Left hindlimb (tissue), 1 donor: ENCODE measurements around the gene UBE2D3.
"Not testable (repeated sequence)": the region's sequence is repeated elsewhere in the genome, so short reads cannot be mapped to it uniquely, and the experiment has no call there.

ENCODE experiments used
- DNase-seq: peaks from one replicate; pipeline ENCODE4 v3.0.0-alpha.2; 2018

Gene UBE2D3

DNA sequence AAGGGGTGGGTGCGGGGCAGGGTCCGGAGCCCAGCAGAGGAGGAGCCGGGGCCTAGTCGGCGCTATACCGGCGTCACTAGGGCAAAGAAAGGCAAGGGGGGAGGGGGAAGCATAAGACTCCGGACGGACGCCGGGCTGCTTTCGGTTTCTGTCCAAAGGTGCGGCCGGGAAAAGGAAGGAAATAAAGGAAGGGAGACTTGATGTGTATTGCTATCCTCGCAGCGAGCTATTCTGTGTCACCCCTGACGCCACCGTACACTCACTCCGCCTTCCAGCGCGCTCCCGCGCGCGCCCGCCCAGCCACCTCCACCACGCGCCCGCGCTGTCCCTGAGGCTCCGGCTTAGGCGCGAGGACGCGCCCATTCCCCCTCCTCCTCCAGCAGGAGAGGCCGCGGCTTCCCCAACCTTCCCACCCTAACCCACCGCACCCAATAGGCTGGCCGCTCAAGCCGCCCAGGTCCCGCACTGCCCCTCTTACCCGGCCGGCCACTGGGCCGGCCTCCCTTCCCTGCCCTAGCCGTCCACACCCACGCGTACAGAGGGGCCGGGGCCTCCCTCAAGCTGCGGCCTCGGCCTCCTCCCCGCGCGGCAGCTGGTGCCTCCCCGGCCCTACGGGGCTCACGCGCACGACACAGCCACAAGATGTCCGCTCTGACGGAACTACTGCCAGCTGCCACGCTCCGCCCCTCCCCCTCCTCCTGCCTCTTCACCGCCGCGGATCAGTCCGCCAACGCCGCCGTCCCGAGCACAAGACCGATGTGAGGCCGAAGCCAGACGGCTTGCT lies at the start of gene UBE2D3:
Gene UBE2D3, minus strand, starts transcription at position 662 of the 784 bp plus-strand sequence. CDS start 1,043 bp downstream, outside the sequence.
- DNase-seq, result peak; percentile 98

DNA sequence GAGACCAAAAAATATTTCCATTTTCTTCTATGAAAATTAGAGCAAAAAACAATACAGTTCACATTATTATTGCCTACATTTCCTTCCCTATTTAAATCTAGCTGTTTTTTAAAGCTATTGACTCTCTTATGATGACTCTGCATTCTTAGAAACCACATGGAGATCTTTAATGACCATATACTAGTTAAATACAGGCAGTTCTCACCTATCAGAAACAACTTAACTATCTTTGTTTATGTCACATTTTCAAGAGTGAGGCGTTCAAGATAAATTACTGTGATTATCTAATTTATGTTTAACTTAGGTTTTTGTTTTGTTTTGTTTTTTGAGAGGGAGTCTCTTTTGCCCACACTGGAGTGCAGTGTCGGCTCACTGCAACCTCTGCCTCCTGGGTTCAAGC lies 44.4 kb upstream of the UBE2D3 start:
- no peak for DNase-seq

DNA sequence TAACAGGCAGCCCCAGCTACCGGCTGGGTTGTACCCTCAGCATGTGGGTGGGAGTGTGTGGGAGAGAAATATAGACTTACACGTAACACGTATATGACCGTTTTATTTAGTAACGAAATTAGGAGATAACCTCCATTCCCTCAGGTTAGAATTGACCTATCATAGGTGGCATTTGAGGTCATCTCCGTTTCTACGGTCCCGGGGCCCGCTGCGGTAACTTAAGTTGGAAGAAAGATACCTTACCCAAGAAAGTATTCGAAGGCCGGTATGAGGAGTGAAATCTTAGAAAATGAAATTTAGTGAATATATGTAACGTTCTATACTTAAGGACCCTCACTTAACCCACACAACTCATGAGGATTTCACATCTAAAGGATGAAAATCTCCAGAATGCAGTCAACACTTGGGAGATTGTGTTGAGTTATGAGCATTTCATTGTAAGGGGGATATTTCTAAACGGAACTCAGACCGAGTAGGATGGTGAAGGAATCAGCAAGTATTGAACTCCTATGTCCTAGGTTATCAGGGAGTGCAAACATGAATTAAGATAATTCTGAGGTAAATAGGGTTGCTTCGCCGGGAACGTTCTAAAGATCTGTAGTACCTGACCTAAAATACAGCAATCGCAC lies 42.3 kb upstream of the UBE2D3 start:
- DNase-seq, result no peak

DNA sequence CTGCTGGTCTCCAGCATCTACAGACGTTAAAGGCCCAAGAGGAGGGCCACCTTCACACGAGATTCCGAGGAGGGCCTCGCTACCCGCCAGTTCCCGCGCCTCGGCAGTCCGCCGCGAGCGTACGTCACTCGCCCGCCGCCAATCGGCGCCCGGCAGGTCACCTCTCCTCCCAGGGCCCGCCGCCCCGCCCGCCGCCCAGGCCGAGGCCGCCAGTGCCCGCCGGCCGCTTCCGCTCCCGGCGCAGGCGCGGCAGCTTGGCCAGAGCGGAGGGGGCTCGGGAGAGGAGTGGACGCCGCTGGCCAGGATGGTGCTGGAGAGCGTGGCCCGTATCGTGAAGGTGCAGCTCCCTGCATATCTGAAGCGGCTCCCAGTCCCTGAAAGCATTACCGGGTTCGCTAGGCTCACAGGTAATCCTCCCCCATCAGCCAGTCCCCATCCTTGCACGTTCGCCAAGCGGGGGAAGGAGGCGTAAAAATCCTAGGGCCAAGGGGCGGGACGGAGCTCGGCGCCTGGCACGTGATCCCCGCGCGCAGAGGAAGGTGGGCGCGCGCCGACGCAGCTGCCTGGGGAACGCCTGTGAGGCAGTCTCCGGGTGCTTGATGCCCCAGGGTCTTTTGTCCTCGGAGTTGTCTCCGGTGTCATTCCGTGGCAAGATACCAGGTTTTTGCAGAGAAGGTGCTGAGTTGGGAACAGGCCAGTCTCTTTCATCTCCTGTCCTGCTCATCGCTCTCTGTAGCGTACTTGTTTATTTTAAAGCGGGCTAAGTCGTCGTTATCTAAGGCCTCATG lies 41.6 kb upstream of the UBE2D3 start, which contains the start of gene CISD2:
Gene CISD2, plus strand, starts transcription at position 212 of the 788 bp plus-strand sequence. Its CDS starts 93 bp downstream, at position 305.
- peak; percentile 94 for DNase-seq

DNA sequence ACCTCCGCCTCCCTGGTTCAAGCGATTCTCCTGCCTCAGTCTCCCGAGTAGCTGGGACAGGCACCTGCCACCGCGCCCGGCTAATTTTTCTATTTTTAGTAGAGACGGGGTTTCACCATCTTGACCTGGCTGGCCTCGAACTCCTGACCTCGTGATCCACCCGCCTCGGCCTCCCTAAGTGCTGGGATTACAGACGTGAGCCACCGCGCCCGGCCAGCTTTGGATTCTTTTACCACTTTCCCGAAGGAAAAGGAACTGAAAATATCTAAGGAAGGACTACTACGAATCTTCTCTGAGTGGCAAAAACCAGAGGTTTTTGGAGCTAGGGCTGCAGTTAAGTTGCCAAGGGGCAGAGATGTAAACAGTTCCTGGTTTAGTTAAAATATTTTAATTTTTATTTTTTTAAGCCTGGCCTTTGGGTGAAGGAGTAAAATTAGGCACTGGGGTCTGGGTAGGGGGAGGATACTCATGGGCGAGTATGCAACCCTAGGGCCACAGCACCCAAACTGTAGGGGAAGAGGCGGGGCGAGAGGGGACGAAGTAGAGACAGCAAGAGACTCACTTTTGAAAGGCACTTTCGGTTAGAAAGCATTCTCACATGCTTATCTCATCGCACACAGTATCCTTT lies 40.9 kb upstream of the UBE2D3 start:
- peak; percentile 39 for DNase-seq

DNA sequence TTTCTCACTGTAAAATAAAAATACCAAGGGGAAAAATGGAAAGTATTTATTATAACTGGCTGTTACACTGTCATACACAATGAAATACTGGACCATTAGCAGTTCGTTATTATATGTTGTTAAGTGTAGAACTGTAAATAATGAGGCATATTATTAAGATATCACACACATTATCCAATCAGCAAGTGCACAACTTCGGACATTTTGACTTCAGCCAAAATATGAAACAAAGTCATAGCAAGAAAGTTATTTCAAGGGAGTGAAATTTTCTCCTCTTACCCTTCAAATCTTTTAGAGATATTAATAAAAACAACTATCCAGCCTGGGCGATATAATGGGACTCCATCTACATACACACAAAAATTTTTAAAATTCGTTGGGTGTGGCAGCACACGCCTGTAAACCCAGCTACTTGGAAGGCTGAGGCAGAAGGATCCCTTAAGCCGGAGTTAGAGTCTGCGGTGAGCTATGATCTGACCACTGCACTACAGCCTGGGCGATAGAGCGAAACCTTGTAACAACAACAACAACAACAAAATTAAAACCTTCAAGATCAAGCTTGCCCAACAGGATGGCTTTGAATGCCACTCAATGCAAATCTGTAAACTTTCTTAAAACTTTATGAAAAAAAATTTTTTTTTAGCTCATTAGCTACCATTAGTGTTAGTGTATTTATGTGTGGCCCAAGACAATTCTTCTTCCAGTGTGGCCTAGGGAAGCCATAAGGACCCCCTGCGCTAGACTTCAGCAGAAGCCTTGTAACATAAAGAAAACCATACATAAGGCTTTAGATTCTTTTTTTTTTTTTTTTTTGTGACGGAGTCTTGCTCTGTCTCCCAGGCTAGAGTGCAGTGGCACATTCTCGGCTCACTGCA lies 40.2 kb upstream of the UBE2D3 start:
- DNase-seq, result no peak

DNA sequence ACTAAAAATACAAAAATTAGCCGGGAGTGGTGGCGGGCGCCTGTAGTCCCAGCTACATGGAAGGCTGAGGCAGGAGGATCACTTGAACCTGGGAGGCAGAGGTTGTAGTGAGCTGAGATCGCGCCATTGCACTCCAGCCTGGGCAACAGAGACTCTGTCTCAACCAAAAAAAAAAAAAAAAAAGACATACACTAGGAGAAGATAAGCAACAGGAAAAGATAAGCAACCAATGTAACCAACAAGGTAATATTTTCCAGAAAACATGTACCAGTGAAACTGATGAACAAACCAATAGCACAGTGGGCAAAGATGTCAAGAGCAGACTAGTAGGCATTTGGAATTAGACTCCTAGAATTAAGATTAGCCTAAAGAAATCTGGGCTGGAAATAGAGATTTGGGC lies 38.0 kb upstream of the UBE2D3 start:
- DNase-seq, result not testable (repeated sequence)

DNA sequence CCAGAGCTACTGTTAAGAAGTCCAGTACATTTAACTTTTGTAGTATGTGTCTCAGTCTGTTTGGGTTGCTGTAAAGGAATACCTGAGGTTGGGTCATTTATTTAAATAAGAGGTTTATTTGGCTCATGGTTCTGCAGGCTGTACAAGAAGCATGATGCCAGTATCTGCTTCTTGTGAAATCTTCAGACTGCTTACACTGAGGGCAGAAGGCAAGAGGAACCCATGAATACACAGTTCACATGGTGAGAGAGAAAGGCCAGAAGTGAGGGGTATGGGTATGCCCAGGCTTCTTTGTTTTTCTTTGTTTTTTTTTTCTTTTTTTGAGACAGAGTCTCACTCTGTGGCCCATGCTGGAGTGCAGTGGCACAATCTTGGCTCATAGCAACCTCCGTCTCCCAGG lies 35.4 kb upstream of the UBE2D3 start:
- no peak for DNase-seq

DNA sequence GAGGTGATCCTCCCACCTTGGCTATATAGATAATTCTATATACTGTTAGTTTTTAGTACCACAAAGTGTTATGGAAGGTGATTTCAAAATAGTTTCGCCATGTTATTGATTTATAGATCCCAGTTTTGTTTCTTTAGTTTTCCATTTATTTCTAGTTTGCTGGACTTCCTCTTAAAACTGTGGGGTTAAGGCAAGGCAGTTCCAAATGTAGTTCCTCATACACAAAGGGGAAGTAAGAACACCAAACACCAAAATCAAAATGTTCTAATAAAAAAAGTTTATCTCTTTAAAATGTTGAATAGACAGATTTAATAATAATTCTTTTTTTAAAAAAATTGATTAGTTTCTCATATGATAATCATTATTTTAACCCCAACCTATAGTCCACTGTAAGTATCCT lies 34.7 kb upstream of the UBE2D3 start:
- no peak for DNase-seq

DNA sequence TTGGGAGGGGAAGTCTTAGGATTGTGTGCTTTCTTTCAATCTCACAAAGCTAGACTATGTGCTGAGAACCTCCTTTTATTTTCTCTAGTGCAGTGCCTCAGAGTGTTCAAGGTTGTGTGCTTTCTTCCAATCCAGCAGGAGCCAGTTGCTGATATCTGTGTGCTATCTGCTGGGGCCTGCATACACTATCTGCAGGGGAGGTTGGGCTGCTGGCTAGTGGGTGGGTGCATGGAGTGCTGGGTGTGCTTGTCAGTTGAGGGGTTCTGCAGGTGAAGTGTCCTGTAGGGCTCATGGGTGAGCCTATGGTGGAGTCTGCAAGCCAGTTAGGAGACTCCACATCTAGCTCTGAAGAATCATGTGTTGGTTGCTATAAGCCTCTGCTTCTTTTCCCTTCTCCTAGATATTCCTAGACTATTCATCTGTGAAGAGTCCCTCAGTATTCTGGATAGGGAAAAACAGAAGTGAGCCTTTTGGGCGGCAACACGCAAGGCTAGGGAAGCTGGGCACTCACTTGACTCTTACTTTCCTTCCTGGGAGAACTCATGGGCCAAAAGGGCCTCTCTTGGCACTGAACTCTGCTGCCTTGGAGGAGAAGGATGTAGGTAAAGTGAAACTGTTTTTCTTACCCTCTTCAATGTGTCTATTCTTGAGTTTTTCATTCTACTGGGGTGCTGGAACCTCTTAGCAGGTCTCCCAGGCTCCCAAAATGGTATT lies 33.4 kb upstream of the UBE2D3 start:
- no peak for DNase-seq

DNA sequence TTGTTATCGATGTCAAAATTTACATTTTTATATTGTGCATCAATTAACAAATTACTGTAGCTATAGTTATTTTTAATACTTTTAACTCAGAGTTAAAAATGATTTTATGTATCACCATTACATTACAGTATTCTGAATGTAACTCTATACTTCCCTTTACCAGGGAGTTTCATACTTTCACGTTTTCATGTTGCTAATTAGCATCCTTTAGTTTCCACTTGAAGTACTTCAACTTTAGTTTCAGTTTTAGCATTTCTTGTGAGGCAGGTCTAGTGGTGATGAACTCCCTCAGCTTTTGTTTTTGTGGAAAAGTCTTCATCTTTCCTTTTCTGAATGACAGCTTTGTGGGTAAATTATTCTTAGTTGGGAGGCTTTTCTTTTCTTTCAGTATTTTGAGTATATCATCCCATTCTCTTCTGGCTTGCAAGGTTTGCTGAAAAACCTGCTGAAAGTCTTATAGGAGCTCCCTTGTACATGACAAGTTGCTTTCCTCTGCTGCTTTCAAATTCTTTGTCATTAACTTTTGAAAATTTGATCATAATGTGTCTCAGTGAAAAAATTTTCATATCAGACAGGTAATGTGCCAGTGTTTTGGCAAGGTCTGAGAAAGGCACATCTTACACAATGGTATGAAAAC lies 31.6 kb upstream of the UBE2D3 start:
- no peak for DNase-seq

DNA sequence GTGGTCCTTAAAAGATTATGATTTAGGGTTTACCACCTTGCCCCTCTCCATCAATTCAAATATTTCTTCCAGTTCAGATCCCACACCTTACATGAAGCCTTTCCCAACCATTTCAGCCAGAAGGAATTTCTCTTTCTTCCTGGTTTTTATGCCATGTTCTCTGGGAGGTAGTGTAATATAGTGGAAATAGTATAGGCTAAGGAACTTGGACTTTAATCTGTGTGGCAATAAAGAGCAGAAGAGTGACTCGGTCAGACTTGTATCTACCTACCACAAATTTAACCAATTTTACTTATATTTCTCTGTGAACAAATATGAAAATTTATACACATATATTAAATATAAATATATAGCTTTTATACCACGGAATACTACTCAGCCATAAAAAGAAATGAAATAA lies 23.0 kb upstream of the UBE2D3 start:
- no peak for DNase-seq

DNA sequence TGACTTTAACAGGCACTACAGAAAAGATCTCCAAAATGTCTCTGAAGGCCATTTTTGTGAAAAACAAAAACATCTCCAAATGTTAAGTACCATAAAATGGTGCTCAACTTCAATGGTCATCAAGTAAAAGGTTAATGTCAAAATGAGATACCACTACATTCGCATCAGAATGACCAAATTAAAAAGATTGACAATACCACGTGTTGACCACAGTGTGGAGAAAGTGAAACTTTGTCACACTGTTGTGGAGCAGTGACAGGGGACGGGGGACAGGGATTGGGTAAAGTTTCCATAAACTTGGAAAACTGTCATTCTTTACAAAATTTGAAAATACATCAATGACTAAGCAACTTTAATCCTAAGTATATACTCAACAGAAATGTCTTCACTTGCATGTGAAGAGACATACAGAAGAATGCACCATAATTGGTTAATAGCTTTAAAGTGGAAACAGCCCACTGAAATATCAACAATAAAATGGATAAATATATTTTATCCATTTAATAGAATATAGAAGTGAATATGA lies 22.3 kb upstream of the UBE2D3 start:
- DNase-seq, result no peak

DNA sequence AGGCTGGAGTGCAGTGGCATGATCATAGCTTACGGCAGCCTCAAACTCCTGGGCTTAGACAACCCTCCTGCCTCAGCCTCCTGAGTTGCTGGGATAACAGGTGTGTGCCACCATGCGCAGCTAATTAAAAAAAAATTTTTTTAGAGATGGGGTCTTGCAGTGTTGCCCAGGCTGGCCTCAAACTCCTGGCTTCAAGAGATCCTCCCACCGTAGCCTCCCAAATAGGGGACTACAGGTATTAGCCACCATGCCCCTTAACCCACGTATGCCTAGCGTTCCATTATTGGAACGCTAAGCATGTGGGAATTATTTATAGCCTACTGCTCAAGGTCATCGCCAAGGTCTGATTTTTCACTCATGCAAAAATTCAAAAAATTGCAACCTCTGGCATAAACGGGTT lies 20.3 kb upstream of the UBE2D3 start:
- no peak for DNase-seq

DNA sequence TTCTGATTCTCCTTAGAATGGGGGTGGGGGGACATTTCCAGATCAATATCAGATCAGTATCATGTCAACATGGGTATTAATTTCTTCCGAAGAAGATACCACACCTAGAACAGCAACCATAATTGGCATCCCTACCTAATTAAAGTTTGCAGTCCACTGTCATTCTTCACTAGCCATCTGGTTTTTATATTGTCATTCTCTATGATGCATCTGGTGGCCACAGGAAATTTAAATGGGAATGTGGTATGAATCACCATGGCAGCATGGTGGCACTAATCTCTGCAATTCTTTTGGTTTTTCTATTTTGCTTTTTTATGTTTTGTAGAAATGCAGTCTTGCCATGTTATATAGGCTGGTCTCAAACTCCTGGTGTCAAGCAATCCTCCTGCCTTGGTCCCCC lies 16.6 kb upstream of the UBE2D3 start:
- DNase-seq, result no peak

DNA sequence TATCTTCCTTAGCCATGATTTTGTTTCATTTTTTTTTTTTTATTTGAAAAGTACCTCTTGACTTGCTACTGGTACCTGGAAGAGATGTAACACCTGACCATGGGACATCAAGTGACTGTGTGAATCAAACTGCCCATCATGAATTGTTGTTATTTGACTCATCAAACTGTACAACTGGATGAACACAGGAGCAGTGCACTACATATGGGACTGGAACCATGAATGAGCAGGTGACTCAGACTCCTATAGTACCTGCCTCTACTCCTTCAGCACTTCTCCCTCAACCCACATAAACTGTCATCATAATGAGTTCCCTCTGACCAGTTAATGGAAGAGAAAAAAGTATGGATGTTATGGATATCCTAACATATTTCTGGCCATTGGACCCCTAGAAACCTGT lies 15.9 kb upstream of the UBE2D3 start:
- DNase-seq, result no peak

DNA sequence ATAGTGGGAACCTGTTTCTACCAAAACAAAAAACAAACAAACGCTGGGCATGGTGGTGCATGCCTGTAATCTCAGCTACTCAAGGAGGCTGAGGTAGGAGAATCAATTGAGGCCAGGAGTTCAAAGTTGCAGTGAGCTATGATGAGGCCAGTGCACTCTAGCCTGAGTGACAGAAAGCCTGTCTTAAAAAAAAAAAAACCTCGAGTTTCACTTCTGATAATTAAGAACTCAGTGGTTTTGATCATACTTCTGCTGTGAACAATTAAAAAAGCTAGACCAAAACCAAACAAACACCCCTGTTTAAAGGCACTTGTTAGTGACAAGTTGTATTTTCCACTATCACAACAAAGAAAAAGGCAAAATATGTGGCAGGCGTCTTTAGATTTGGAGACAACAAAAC lies 15.0 kb upstream of the UBE2D3 start:
- DNase-seq, result no peak

DNA sequence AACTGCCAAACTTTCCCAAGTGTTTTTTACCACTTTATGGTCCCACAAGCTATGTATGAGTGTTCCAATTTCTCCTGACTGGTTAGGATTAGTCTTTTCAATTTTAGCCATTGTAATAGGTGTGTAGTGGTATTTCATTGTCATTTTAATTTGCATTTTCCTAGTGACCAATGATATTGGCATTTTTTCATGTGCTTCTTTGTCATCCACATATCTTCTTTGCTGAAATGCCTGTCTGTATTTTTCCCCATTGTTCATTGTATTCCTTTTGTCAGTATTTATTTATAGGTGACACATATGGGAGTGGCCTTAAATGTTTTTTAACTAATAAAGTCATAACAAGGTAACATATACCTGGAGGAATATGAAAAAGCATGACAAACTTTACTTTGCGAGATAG lies 9.2 kb upstream of the UBE2D3 start:
- no peak for DNase-seq

DNA sequence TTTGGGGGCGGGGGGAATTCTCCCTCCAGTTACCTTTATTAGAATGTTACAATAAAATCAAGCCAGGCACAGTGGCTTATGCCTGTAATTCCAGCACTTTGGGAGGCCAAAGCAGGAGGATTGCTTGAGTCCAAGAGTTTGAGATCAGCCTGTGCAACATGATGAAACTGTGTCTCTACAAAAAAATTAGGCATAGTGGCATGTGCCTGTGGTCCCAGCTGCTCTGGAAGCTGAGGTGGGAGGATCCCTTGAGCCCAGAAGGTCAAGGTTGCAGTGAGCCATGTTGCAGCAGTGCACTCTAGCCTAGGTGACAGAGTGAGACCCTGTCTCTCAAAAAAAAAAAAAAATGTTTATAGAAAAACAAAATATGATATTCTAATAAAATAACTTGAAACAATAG lies 5.3 kb upstream of the UBE2D3 start:
- no peak for DNase-seq

DNA sequence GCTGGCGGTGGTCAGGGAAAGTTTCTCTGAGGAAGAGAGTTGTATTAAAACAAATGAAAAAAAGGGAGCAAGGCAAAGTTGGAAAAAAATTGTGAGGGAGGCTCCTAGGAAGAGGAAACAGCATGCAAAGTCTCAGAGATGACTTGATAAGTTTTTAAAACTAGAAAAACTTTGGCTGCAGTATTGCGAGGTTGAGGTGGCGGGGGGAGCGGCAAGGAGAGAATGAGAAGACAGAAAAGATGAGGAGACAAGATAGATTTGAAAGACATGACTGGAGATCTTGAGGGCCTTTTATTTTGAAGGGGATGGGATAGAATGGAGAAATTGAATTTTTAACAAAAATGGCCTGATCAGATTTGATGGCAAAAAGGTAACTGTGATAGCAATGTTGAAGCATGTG lies 4.8 kb upstream of the UBE2D3 start:
- DNase-seq, result no peak

DNA sequence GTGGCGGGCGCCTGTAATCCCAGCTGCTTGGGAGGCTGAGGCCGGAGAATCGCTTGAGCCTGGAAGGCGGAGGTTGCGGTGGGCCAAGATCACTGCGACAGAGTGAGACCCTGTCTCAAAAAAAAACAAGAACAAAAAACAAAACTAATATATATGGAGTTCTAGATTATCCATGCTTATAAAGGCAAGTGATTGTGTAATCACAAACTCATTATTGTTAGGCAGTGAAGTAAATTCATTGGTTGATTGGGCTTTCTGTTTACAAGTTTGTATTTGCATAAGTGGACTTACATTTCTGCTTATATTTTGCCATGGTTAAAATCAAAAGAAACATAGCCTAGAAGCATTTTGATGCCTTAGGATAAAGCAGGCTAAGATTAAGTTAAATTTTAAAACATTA lies 2.5 kb upstream of the UBE2D3 start:
- DNase-seq, result no peak
